ENCODE measurements around the gene BMX.

The BMX gene

GRCh38 chrX:15500497-15500966 lies at the start of gene BMX:
BMX (plus strand) TSS chrX:15500807; CDS start chrX:15508354, 7,547 bp downstream.
- no peak for TF ChIP-seq GATA1 (IDR thresholded peaks at IDR 0.05; ENCODE audit: low read depth, low read length)
- no peak for TF ChIP-seq POLR2A (IDR thresholded peaks at IDR 0.05; ENCODE audit: low read length)
- DNase-seq, result no peak

GRCh38 chrX:15451913-15452312 lies 48.7 kb upstream of the BMX start:
- TF ChIP-seq GATA1 (IDR thresholded peaks at IDR 0.05; ENCODE audit: low read depth, low read length), result no peak
- no peak for TF ChIP-seq POLR2A (IDR thresholded peaks at IDR 0.05; ENCODE audit: low read length)

GRCh38 chrX:15464704-15465103 lies 35.9 kb upstream of the BMX start:
- no peak for DNase-seq
- TF ChIP-seq GATA1 (IDR thresholded peaks at IDR 0.05; ENCODE audit: low read depth, low read length) (no peak), POLR2A (IDR thresholded peaks at IDR 0.05; ENCODE audit: low read length) (no peak)

More at GRCh38 chrX:15451913-15452312, 48.7 kb upstream of the BMX start:
- no peak for DNase-seq

- DNase-seq, result no peak
- no peak for TF ChIP-seq POLR2A (IDR thresholded peaks at IDR 0.05; ENCODE audit: low read length)
- no peak for TF ChIP-seq GATA1 (IDR thresholded peaks at IDR 0.05; ENCODE audit: low read depth, low read length)
Observed at GRCh38 chrX:15465347-15465746, 35.3 kb upstream of the BMX start.

GRCh38 chrX:15465896-15466651 lies 34.5 kb upstream of the BMX start:
- peak; percentile 4 for DNase-seq
- TF ChIP-seq GATA1 (IDR thresholded peaks at IDR 0.05; ENCODE audit: low read depth, low read length) (no peak), POLR2A (IDR thresholded peaks at IDR 0.05; ENCODE audit: low read length) (no peak)

GRCh38 chrX:15468036-15468435 lies 32.6 kb upstream of the BMX start:
- peak; percentile 14 to 29 for DNase-seq
- TF ChIP-seq POLR2A (IDR thresholded peaks at IDR 0.05; ENCODE audit: low read length), result no peak
- no peak for TF ChIP-seq GATA1 (IDR thresholded peaks at IDR 0.05; ENCODE audit: low read depth, low read length)

GRCh38 chrX:15469613-15470012 lies 31.0 kb upstream of the BMX start:
- TF ChIP-seq GATA1 (IDR thresholded peaks at IDR 0.05; ENCODE audit: low read depth, low read length), result no peak
- TF ChIP-seq POLR2A (IDR thresholded peaks at IDR 0.05; ENCODE audit: low read length), result no peak
- no peak for DNase-seq

- TF ChIP-seq POLR2A (IDR thresholded peaks at IDR 0.05; ENCODE audit: low read length) (no peak), GATA1 (IDR thresholded peaks at IDR 0.05; ENCODE audit: low read depth, low read length) (no peak)
- DNase-seq, result peak; percentile 66 to 84
Observed at GRCh38 chrX:15471028-15471427, 29.6 kb upstream of the BMX start.

GRCh38 chrX:15472531-15472930 lies 28.1 kb upstream of the BMX start:
- TF ChIP-seq GATA1 (IDR thresholded peaks at IDR 0.05; ENCODE audit: low read depth, low read length), result no peak
- no peak for TF ChIP-seq POLR2A (IDR thresholded peaks at IDR 0.05; ENCODE audit: low read length)
- no peak for DNase-seq

- no peak for DNase-seq
- no peak for TF ChIP-seq POLR2A (IDR thresholded peaks at IDR 0.05; ENCODE audit: low read length)
- no peak for TF ChIP-seq GATA1 (IDR thresholded peaks at IDR 0.05; ENCODE audit: low read depth, low read length)
Observed at GRCh38 chrX:15474028-15474427, 26.6 kb upstream of the BMX start.

GRCh38 chrX:15475021-15475420 lies 25.6 kb upstream of the BMX start:
- TF ChIP-seq GATA1 (IDR thresholded peaks at IDR 0.05; ENCODE audit: low read depth, low read length) (no peak), POLR2A (IDR thresholded peaks at IDR 0.05; ENCODE audit: low read length) (no peak)
- no peak for DNase-seq

- no peak for DNase-seq
- no peak for TF ChIP-seq POLR2A (IDR thresholded peaks at IDR 0.05; ENCODE audit: low read length)
Observed at GRCh38 chrX:15475486-15475885, 25.1 kb upstream of the BMX start.

GRCh38 chrX:15483891-15484290 lies 16.7 kb upstream of the BMX start:
- TF ChIP-seq POLR2A (IDR thresholded peaks at IDR 0.05; ENCODE audit: low read length) (no peak), GATA1 (IDR thresholded peaks at IDR 0.05; ENCODE audit: low read depth, low read length) (no peak)

GRCh38 chrX:15492469-15492868 lies 8.1 kb upstream of the BMX start:
- DNase-seq, result peak; percentile 37 to 52
- no peak for TF ChIP-seq GATA1 (IDR thresholded peaks at IDR 0.05; ENCODE audit: low read depth, low read length)
- TF ChIP-seq POLR2A (IDR thresholded peaks at IDR 0.05; ENCODE audit: low read length), result no peak

More at GRCh38 chrX:15483891-15484290, 16.7 kb upstream of the BMX start:
- peak in 1 of 2 experiments; percentile 0 for DNase-seq
